Tibial nerve (tissue), 3 donors: ENCODE data around the gene USP46.

Experiments used
- POLR2A ChIP-seq, 2 donors: fragments of 450-650 bp; IDR thresholded peaks; one replicate each; pipeline ENCODE4 v1.6.1; 2017; ENCODE audit warnings: antibody characterized with exemption in 2 of 2, mild to moderate bottlenecking in 2 of 2, moderate library complexity in 2 of 2
- TF ChIP-seq, protein P1 (sequence below), 5 experiments: fragments of 200-600 bp in 3 of 5; fragments of 450-650 bp in 2 of 5; sonication (generic) in 3 of 5; IDR thresholded peaks; one replicate each; pipeline ENCODE4 v1.5.1; 2016 to 2019; ENCODE audit warnings: antibody characterized with exemption in 5 of 5, mild to moderate bottlenecking in 3 of 5, moderate library complexity in 2 of 5

DNA sequence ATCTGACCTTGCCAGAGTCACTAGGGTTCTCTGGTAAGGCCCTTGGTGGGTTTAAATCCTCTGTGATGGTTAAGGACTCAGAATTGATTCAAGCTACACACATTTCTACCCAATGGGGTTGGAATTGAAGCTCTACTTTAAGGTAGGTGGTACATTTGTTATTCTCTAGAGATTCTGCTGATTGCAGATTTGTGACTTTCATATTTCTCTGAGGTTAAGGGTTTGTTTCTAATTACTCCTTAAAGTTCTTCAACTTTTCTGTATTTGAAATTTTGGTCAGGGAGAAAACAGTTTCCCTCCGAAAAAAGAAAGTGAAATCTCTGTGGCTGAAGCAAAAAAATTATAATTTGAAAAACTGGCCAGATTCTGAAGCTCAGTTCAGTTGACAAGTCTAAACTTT, 25.8 kb upstream of the USP46 start:
- TF ChIP-seq POLR2A (IDR thresholded peaks at IDR 0.05), result no peak
- TF ChIP-seq, protein P1, sequence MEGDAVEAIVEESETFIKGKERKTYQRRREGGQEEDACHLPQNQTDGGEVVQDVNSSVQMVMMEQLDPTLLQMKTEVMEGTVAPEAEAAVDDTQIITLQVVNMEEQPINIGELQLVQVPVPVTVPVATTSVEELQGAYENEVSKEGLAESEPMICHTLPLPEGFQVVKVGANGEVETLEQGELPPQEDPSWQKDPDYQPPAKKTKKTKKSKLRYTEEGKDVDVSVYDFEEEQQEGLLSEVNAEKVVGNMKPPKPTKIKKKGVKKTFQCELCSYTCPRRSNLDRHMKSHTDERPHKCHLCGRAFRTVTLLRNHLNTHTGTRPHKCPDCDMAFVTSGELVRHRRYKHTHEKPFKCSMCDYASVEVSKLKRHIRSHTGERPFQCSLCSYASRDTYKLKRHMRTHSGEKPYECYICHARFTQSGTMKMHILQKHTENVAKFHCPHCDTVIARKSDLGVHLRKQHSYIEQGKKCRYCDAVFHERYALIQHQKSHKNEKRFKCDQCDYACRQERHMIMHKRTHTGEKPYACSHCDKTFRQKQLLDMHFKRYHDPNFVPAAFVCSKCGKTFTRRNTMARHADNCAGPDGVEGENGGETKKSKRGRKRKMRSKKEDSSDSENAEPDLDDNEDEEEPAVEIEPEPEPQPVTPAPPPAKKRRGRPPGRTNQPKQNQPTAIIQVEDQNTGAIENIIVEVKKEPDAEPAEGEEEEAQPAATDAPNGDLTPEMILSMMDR (IDR thresholded peaks at IDR 0.05), result no peak
